GM10266 (cell line): ENCODE data around the gene LSAMP.

ENCODE experiments used
- DNase-seq: peaks from one replicate; pipeline ENCODE4 v3.0.0; 2012; ENCODE audit errors: extremely low spot score
- CTCF ChIP-seq: IDR thresholded peaks from 2 replicates; pipeline ENCODE4 v1.5.1; 2012; ENCODE audit warnings: mild to moderate bottlenecking, low read depth; ENCODE audit not compliant: control insufficient read depth, insufficient read depth; ENCODE audit errors: missing control alignments

LSAMP gene

GRCh38 chr3:116051040-116051439, 394.2 kb downstream of the LSAMP start:
- no peak for DNase-seq
- TF ChIP-seq CTCF: no peak

- TF ChIP-seq CTCF: no peak
- no peak for DNase-seq
Observed at GRCh38 chr3:116050311-116050915, 394.9 kb downstream of the LSAMP start.

GRCh38 chr3:116048991-116049390, 396.3 kb downstream of the LSAMP start:
- DNase-seq: no peak
- TF ChIP-seq CTCF: no peak

GRCh38 chr3:116046350-116046749, 398.9 kb downstream of the LSAMP start:
- no peak for TF ChIP-seq CTCF
- DNase-seq: no peak

- no peak for DNase-seq
- TF ChIP-seq CTCF: no peak
Observed at GRCh38 chr3:116045314-116045713, 400.0 kb downstream of the LSAMP start.

- TF ChIP-seq CTCF: no peak
- DNase-seq: no peak
Observed at GRCh38 chr3:116040152-116040551, 405.1 kb downstream of the LSAMP start.

GRCh38 chr3:116039651-116039985, 405.7 kb downstream of the LSAMP start:
- no peak for TF ChIP-seq CTCF
- no peak for DNase-seq
